GM23248 (cell line): ENCODE results near the gene PRKAR1B.

Experiments used
- EZH2 ChIP-seq: fragments of 200-600 bp; sonication (generic); IDR thresholded peaks from 2 replicates; pipeline ENCODE4 v1.6.1; 2018; ENCODE audit warnings: antibody characterized with exemption, mild to moderate bottlenecking; ENCODE audit not compliant: insufficient read depth, poor library complexity, severe bottlenecking
- EZH2phosphoT487 ChIP-seq: fragments of 200-600 bp; sonication (generic); IDR thresholded peaks from 2 replicates; pipeline ENCODE4 v1.6.1; 2018; ENCODE audit warnings: antibody characterized with exemption, moderate library complexity, mild to moderate bottlenecking, low read depth; ENCODE audit not compliant: insufficient read depth

DNA sequence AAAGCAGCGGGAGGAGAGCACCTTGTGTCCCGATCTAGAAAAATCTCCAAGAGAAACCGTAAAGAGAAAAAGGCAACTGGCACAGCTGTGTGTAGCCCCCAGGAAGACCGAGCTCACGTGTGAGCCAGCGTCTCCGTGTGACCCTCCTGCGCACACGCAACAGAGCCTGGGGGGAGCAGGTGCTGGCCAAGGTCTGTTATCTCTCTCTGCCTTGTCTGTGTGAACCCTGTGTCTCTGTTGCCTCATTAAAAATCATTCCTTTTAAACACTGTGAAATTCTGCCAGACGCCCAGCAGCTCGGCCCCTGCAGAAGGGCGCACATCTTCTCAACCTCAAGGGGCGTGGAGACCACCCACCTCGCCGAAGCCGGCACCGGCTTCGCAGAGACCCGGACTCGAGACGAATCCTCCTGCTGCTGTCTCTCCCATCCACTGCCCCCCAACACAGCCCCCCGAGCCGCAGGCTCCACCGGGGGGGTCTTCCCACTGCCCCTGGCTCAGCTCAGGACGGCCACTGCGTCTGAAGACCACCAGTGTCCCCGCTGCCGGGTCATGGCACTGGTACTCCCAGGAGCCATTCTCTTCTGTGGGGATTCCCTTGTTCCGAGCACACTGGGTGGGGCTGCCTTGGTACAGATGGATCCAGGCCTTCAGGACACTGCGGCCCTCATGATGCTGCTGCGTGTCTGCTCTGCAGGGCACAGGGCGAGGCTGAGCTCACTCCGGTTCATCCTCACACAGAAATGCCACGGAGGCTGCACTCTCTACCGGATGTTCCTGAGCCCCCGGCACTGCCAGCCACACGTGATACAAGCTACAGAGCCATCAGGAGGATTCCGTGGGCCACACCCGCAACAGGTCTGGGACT, 94.9 kb downstream of the PRKAR1B start:
- TF ChIP-seq EZH2phosphoT487 = no peak
- TF ChIP-seq EZH2 = no peak
